ENCODE measurements around the gene NTM. TPM values are rescaled to one million over a fixed set of nuclear protein-coding genes. Genes with fewer than 3 reads are reported as not detected.

NTM gene
- total RNA-seq, 2 donors from 2014 or later = 1.7 to 3.6 TPM

GRCh38 chr11:131544591-131544990 lies 174.2 kb downstream of the NTM start:
- Histone ChIP-seq H3K9ac (ENCODE audit: extremely low read depth, low read length, poor library complexity, severe bottlenecking) (no peak overlapping the region), H3K4me3 (ENCODE audit: low read length) (no peak overlapping the region), H3K27me3 (ENCODE audit: control insufficient read depth, insufficient read depth, low read length, poor library complexity, severe bottlenecking) (no peaks in the 10 kb centered on the region), H3K9me3 (ENCODE audit: control insufficient read depth, low read length) (peaks cover 12% of the 10 kb centered on the region), H3K4me1 (ENCODE audit: control insufficient read depth, insufficient read depth, low read length) (peaks cover 15% of the 10 kb centered on the region), H3K36me3 (ENCODE audit: control insufficient read depth, insufficient read depth, low read length) (no peaks in the 10 kb centered on the region), H3K27ac (ENCODE audit: low read depth, low read length) (no peak overlapping the region)
- Mint-ChIP-seq H3K27me3 (ENCODE audit: insufficient read depth) (peaks cover 3% of the 10 kb centered on the region), H3K4me1 (peaks cover 39% of the 10 kb centered on the region), H3K27ac (no peak overlapping the region), H3K9me3 (peaks cover 13% of the 10 kb centered on the region), H3K36me3 (ENCODE audit: low read depth) (no peaks in the 10 kb centered on the region), H3K4me3 (no peak overlapping the region)
- WGBS, 2 experiments (ENCODE audit: insufficient coverage in 1 of 2, insufficient read length in 1 of 2) = 63 to 89% methylated on average over 4 to 9 of the region's 9 CpGs
- peak; percentile 67 for TF ChIP-seq CTCF (conservative IDR thresholded peaks at IDR 0.05)
- peak; percentile 85 for DNase-seq

DNA sequence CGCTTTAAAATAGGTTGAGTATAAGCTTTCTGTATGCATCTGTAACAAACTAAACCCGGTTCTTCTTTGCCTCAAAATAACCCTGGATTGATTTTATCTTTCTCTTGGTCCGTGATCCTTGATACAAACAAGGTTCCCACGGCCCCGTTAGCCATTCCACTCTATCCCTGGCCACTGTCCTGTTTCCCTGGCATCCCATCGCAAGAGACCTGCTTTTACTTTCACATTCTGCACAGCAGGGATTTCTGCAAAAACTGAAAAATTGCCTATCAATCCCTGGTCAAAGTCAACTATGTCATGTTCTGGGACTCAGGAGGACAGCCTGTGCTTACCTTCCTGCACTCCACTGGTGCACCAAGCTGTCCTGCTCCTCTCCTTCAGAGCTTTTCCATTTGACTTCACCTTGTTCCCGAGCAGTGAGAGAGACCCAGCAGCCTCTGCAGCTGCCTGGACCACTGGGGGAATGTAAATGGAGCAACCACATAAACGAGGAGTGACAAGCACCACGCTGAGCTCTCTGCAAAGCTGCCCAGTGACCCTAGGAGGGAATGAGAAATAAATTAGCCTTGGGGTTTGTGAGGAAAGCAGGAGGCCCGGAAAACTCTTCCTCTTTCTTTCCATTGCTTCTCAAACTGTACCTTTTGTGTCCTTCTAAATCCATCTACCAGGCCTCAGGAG lies 175.9 kb downstream of the NTM start:
- H3K27ac Mint-ChIP-seq = no peak overlapping the region
- Histone ChIP-seq H3K27me3 (ENCODE audit: control insufficient read depth, insufficient read depth, low read length, poor library complexity, severe bottlenecking) (no peaks in the 10 kb centered on the region), H3K4me3 (ENCODE audit: low read length) (no peak overlapping the region), H3K4me1 (ENCODE audit: control insufficient read depth, insufficient read depth, low read length) (peaks cover 15% of the 10 kb centered on the region), H3K27ac (ENCODE audit: low read depth, low read length) (peak overlapping the region; percentile 13), H3K36me3 (ENCODE audit: control insufficient read depth, insufficient read depth, low read length) (no peaks in the 10 kb centered on the region), H3K9ac (ENCODE audit: extremely low read depth, low read length, poor library complexity, severe bottlenecking) (no peak overlapping the region), H3K9me3 (ENCODE audit: control insufficient read depth, low read length) (peaks cover 3% of the 10 kb centered on the region)
- H3K4me1 Mint-ChIP-seq = peaks cover 42% of the 10 kb centered on the region
- TF ChIP-seq CTCF (conservative IDR thresholded peaks at IDR 0.05) = no peak
- WGBS, 2 experiments (ENCODE audit: insufficient coverage in 1 of 2, insufficient read length in 1 of 2) = 65 to 66% methylated on average over 9 to 10 of the region's 10 CpGs
- DNase-seq = peak; percentile 82
- H3K27me3 Mint-ChIP-seq (ENCODE audit: insufficient read depth) = peaks cover 3% of the 10 kb centered on the region
- H3K9me3 Mint-ChIP-seq = peaks cover 5% of the 10 kb centered on the region
- H3K36me3 Mint-ChIP-seq (ENCODE audit: low read depth) = no peaks in the 10 kb centered on the region
- H3K4me3 Mint-ChIP-seq = no peak overlapping the region

- WGBS, 2 experiments (ENCODE audit: insufficient coverage in 1 of 2, insufficient read length in 1 of 2) = 91% methylated on average over 2 of the region's 2 CpGs; no CpG with 5 or more reads in 1 of the 2 experiments
- Mint-ChIP-seq H3K4me3 (no peak overlapping the region), H3K9me3 (no peaks in the 10 kb centered on the region), H3K27ac (no peak overlapping the region), H3K27me3 (ENCODE audit: insufficient read depth) (no peaks in the 10 kb centered on the region), H3K36me3 (ENCODE audit: low read depth) (no peaks in the 10 kb centered on the region), H3K4me1 (peaks cover 42% of the 10 kb centered on the region)
- Histone ChIP-seq H3K4me1 (ENCODE audit: control insufficient read depth, insufficient read depth, low read length) (peaks cover 15% of the 10 kb centered on the region), H3K36me3 (ENCODE audit: control insufficient read depth, insufficient read depth, low read length) (no peaks in the 10 kb centered on the region), H3K27ac (ENCODE audit: low read depth, low read length) (no peak overlapping the region), H3K9me3 (ENCODE audit: control insufficient read depth, low read length) (no peaks in the 10 kb centered on the region), H3K9ac (ENCODE audit: extremely low read depth, low read length, poor library complexity, severe bottlenecking) (no peak overlapping the region), H3K4me3 (ENCODE audit: low read length) (no peak overlapping the region), H3K27me3 (ENCODE audit: control insufficient read depth, insufficient read depth, low read length, poor library complexity, severe bottlenecking) (no peaks in the 10 kb centered on the region)
- DNase-seq = no peak
- TF ChIP-seq CTCF (conservative IDR thresholded peaks at IDR 0.05) = no peak
Observed at GRCh38 chr11:131549099-131549498, 178.7 kb downstream of the NTM start.
